Activated CD4-positive, alpha-beta T cell treated with anti-CD3 and anti-CD28 coated beads for 4 hours (primary cell): ENCODE data around the gene GUCY1B1.

ENCODE experiments used
- DNase-seq, 2 donors: peaks; one replicate each; pipeline ENCODE4 v3.0.0-alpha.2; 2020

GUCY1B1 gene

DNA sequence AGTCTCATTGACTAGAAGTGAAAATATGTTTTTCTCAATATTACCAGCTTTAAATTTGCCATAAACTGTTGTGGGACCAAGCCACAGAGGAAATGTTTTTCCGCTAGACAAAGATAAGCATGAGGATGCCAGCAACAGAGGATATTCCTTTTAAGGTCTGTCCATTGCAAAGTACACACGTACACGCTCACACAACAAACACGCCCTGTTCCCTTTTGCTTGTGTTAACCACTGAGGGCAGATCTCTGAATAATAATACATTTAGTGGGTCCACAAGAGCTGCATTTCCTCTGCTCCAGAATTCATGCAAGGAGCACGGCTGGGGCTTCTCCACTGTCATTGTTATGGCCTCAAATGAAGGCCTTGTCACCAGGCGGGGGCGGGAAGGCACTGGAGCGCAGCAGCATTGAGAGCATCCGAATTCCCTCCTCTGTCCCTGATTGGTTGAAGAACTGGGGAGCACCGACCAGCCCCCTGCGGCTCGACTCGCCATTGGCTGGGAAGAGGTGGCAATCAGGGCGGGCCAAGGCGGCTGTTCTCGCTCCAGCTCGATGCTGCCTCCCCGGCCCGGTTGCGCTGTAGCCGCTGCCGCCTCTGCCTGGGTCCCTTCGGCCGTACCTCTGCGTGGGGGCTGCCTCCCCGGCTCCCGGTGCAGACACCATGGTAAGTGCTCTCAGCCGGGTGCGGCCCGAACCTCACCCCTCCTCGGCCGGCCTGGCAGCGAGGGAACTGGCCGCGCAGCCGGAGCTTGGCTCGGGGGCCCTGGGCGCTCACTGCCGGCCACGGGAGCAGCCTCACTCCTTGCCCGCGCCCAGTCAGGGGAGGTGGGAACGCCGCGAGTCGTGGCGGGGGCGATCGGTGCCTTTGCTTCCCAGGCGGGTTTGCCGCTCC, at the start of gene GUCY1B1:
Gene GUCY1B1 (plus strand): TSS at position 541 of the 891 bp plus-strand sequence. CDS start 120 bp downstream, at position 661.
- peak; percentile 35 to 54 for DNase-seq

DNA sequence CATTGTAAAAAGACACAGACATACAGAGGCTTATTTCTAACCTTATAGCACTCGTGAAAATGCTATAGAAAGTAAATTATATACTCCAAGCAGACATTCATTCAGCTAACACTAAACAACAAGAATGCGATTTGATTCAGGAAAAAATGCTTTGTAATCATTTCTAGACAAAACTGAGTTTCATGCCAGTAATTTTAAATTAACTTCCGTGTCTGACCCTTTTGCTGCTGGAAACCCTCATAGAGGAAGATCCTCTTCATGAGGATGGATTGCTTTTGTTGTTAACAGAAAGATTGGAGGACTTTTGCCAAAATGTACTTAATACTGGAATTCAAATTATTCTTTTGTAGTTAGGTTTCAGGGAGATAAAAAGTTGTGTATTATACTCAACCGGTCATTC, 48.9 kb upstream of the GUCY1B1 start:
- DNase-seq = no peak

DNA sequence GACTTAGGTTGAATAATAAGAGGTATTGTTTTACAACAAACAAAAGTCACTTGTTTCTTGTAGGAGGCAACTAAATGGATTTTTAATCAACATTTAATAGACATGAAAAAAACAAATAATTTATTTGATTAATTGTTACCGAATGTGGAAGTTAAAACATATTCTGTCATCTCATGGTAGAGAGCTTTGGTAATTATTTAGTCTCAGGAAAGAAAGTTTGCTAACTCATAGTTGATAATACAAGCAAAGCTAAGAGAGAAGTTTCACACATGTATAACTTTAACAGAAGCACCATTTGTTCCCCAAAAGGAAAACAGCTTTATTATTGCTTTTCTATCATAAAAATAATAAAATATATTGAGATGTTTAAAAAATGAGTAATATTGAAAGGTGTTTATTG, 47.3 kb upstream of the GUCY1B1 start:
- no peak for DNase-seq

- DNase-seq = no peak
Observed at GRCh38 chr4:155712846-155713245, 46.0 kb upstream of the GUCY1B1 start.

DNA sequence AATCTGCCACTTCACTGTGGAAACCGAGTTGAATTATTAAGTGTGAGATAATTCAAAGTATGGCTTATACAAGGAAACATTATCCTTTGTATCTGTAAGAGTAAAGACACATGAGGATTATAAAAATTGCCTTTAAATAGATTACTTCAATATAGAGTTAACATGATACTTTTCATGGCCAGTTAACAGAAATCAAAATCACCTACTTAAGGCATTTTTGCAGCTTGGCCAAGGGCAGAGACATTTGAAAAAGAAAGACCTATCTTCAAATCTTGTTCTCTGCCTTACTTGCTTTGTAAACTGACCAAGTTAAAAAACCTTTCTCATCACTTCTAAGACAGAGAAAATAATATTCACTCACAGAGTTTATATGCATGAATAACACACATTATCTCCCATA, 44.9 kb upstream of the GUCY1B1 start:
- DNase-seq = no peak

DNA sequence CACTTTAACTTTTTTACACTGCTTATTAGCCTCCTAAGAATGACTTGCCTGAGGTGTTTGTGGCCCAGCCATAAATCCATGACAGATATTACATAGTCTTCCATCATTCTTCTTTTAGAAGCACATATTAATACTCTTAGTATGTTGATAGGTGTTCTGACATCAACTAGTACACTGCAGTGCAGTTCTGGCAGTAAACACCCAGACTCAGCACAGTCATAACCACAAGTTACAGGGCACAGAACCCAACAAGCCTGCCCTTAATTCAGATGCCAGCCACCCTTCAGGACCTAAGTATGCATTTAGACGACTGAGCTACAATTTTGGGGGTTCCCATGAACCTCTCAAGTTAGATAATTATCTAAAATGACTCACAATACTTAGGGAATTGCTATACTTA, 36.5 kb upstream of the GUCY1B1 start:
- no peak for DNase-seq

- no peak for DNase-seq
Observed at GRCh38 chr4:155722816-155723499, 35.9 kb upstream of the GUCY1B1 start.

DNA sequence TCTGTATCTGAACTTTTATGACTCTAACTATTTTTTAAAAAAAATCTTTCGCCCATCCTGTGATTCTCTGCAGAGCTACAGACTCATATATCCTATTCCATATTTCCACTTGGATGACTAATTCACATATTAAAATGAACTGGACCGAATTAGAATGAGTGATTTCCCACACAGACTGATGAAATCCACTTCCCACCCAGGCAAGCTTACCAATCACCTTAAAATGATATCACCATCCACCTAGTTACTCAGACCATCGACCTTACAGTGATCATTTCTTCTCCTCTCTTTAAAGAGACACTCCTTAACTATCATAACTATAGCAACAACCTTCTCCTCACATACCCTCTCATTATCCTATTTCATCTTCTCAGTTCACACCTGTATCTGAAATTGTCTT, 34.1 kb upstream of the GUCY1B1 start:
- DNase-seq = no peak

DNA sequence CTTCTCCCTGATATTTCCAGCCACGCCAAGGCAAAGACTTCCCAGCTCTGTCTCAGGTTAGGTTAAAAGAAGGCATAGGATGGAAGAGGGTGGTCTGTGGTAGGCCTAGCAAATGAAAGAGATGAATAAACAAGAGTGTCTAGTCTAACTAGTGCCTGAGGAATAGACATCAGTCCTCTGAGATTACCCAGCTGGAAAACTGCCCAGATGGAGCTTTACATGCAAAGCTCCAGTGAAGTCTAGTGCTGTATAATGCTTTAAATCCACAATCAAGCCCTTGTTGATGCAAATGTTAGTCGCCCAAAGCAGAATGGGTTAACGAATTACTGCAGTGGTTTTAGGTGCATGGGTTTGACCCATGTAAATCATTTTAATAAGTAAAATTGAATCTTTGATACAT, 24.8 kb upstream of the GUCY1B1 start:
- no peak for DNase-seq

GRCh38 chr4:155734951-155735350, 23.9 kb upstream of the GUCY1B1 start:
- DNase-seq = no peak

- no peak for DNase-seq
Observed at GRCh38 chr4:155735496-155735895, 23.3 kb upstream of the GUCY1B1 start.

DNA sequence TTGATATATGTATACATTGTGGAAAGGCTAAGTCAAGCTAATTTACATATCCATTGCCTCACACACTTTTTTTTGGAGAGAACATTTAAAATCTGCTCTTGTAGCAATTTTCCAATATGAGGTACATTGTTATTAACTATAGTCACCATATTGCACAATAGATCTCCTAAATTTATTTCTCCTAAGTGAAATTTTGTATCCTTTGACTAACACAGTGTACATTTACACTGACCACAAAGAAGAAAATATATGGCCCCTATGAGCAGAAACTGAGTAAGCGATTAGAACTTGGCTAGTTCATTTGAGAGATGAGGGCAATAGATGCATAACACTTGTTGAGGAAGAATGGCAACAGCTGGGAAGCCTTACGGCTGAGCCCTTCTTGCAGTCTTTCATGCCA, 20.3 kb upstream of the GUCY1B1 start:
- DNase-seq = no peak

GRCh38 chr4:155741546-155741945, 17.3 kb upstream of the GUCY1B1 start:
- no peak for DNase-seq

- DNase-seq = no peak
Observed at GRCh38 chr4:155742310-155743015, 16.4 kb upstream of the GUCY1B1 start.

GRCh38 chr4:155745984-155746383, 12.8 kb upstream of the GUCY1B1 start:
- DNase-seq = no peak

DNA sequence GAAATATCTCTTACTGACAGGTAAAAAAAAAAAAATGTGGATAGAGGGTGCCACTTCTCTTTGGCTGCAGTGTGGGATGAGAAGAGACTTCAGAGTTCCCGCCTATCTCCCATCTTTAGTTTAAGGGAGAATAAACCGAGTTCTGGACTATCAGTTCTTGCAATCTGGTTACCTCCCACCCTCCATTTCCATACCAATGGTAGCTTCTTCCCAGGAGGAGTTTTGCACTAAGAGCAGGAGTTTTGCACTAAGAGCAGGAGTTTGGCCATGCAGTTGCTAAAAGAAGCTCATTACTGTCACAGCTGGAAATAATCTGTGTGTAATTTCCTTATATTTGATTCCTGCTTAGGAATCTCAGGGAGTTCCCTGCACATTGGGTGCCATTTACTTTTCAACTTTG, 10.8 kb upstream of the GUCY1B1 start:
- DNase-seq = no peak

- DNase-seq = no peak
Observed at GRCh38 chr4:155749041-155749440, 9.8 kb upstream of the GUCY1B1 start.

GRCh38 chr4:155751569-155751968, 7.3 kb upstream of the GUCY1B1 start:
- DNase-seq = no peak

GRCh38 chr4:155757745-155758265, 1.0 kb upstream of the GUCY1B1 start:
- no peak for DNase-seq

GRCh38 chr4:155759372-155760252, 791 bp downstream of the GUCY1B1 start:
- DNase-seq = peak; percentile 1

GRCh38 chr4:155761047-155761446, 2.2 kb downstream of the GUCY1B1 start:
- no peak for DNase-seq

- no peak for DNase-seq
Observed at GRCh38 chr4:155761916-155762315, 3.1 kb downstream of the GUCY1B1 start.
